Hippocampal formation (tissue), 2 donors: ENCODE measurements around the gene CREB5.
A peak's percentile ranks its signal among the peaks of the same experiment; 100 is the strongest.
"Not testable (repeated sequence)": the region's sequence is repeated elsewhere in the genome, so short reads cannot be mapped to it uniquely, and the experiment has no call there.

ENCODE experiments used
- DNase-seq, 2 donors: peaks; one replicate each; lab custom pipeline; 2025; lab: John Stamatoyannopoulos, UW

The CREB5 gene

DNA sequence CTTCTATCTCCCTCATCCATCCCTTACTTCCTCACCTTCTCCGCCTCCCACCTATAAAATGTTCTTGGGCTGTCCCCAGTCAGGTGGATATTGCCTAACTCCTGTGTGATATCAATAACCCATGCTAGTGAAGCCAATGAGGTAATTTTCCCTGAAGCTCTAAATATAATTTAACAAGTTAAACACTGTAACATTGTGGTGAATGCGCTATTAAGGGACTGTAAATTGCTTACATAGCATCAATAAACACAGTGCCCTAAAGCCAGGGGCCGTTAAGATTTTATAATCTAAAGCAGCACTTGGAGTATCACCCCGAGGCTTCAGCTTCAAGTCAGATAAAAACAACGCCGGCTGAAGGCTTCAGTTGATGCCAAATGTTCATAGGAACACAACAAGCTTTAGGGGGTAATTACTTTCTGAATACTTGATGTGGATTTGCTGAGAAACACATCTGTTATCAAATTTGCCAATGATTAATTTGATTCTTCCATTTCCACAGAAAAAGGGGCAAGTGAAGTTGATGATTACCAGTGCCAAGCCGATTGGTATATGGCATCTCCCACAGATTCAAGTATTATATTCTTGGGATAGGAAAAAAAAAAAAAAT lies 138.4 kb downstream of the CREB5 start:
- DNase-seq, result no peak

DNA sequence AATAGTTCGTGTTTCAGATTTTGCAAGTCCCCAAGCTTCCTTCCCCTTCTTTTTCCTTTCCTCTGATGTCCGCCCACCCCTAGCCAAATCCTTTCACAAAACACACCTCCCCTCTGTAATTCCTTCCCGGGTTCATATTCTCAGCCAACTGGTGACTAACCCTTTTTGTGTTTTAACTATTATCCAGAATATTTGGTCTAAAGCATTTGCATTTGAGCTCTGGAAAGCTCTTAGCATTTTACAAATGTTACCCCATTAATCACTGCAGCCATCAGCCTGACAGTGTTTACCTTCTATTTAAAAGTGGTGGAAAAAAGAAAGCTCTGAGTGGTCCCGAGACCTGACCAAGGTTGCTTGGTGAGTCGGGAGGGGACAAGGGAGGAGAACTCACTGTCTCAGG lies 139.0 kb downstream of the CREB5 start:
- DNase-seq, result no peak

DNA sequence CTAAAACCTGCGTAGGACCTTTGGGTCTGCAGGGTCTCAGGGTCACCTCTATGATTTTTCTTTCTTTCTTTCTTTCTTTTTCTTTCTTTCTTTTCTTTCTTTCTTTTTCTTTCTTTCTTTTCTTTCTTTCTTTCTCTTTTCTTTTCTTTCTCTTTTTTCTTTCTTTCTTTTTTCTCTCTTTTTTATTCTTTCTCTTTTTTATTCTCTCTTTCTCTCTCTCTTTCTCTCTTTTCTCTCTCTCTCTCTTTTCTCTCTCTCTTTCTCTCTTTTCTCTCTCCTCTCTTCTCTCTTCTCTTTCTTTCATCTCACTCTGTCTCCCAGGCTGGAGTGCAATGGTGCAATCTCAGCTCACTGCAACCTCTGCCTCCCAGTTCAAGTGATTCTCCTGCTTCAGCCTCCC lies 139.4 kb downstream of the CREB5 start:
- DNase-seq, result not testable (repeated sequence)

DNA sequence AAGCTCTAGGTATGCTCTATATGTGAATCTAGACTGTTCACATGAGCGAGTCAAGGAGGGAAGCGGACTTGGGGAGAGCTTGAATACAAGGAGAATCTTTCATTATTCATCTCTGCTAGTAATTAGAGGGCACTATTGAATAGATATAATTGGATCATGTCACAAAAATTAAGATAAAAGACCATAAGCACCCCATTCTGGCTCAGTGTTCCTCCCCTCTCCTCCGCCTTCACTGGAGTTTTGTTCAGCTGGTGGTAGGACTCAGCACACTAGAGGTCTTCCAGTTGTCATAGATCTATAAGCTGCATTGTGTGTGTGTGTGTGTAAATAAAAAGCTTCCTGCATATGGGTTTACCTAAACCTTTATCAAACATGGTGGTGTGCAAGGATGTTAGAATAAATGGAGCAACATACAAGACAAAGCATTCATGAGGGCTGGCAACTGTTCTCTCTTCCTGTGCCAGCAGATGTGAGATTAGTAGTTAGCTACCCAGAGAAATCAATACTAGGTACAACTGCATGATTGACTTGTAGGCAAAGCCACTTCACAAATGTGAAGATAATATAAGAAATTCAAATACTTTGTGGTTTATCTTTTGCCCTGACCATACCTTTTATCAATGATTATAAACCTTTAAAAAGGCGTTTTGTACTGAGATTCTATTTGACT lies 142.6 kb downstream of the CREB5 start:
- no peak for DNase-seq

DNA sequence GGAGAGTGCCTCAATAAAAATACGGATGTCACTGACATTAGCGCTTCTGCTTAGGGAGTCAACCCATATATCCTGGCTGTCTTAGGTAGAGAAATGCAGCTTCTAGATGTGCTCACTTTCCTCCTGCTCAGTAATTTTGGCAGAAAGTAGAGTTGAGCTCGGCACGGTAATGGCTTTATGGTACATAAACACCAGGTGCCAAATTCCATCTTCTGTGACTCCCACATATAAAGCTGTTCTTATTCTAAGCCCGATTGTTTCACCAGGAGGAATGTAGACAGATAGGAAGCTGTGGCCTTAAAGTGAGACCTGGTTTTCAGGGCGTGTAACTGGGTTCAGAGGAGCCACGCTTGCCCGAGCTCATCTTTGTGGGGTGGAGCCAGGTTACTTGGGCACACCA lies 143.7 kb downstream of the CREB5 start:
- DNase-seq, result peak in 1 of 2 donors; percentile 15

DNA sequence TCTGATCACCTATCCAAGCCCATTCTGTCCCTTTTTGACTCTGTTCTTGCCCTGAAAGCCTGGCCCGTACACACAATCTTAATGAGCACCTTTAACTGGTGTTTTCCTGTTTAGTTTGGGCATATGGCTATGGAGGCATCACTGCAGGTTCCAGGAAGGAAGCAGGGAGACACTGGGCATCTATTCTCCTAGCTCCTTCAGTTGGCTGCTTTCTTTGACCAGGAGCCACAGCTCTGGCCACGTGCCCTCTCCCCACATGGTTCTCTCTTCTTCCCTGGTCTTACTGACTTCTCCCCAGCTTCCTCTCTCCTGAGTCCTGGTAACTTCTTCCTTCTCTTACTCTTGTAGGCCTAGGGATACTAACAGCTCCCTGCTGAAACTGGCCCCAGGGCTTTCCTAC lies 144.4 kb downstream of the CREB5 start:
- no peak for DNase-seq

DNA sequence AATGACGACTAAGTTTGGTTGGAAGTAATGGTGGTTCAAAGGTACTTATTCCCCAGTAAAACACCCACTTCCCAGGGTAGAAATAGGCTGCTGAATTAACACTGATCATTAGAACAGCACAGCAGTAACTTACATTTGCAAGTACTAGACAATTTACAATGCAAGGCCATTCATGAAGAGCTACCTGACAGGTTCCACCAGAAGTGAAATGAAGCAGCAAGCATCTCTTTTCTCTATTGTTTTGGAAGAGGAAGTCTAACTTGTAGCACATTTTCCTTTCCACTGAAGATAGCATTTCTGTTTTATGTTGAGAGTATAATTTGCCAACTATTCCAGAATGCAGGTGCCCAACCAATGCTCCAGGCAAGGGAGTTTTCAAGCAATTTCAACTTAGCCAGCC lies 145.9 kb downstream of the CREB5 start:
- no peak for DNase-seq

DNA sequence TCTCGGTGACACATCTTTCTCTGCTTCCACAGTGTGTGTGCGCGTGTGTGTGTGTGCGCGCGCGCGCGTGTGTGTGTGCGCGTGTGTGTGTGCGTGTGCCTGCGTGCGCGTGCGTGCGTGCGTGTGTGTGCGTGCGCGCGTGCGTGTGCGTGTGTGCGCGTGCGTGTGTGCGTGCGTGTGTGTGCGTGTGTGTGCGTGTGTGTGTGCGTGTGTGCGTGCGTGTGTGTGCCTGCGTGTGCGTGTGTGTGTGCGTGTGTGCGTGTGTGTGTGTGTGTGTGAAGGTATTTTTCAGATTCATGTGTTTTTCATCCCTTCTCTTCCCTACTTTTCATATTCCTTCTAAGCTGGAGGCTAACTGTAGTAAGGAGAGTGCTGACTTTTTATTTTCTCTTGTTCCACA lies 148.4 kb downstream of the CREB5 start:
- no peak for DNase-seq

DNA sequence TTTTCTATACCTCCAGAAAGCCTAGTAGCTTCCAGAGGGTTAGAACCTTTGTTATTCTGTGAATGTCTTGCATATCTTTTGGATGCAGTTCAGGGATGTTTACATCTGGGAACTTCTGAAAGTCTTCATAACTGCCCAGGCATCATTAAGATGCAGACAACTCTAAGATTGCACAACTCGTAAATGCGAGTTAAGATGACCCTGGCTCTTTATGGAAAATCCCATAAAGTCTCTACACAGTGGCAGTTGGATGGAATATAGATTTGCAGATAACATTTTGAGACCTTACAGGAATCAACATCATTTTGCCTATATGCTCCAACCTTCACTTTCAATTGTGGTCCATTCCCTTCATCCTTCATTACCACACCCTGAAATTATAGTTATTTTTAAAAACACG lies 151.7 kb downstream of the CREB5 start:
- DNase-seq, result no peak

DNA sequence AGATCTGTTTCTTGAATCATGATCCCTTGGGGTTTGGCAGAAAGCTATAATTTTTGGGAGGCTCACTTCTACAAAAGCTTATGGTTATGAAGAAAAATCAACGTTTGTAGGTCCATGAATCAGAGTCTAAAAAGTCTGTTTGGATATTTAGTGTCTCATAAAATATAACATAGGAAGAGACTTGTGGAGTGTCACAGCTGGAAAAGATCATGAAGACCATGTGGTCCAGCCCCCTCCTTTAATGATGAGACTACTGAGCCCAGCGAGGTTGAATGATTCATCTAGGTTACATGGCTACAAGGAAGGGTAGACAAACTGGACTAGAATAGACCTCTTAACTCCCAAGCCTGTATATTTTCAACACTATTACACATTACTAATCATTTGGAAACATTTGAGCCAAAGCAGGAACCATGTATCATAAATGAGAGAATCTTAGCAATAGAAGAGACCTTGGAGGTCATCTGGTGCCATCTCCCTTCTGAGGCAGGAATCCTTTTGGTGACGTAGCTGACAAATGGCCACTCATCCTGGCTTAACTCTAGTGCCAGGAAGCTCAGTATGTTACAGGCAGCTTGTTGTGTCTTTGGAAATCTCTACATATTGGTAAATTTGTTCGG lies 152.5 kb downstream of the CREB5 start:
- no peak for DNase-seq

DNA sequence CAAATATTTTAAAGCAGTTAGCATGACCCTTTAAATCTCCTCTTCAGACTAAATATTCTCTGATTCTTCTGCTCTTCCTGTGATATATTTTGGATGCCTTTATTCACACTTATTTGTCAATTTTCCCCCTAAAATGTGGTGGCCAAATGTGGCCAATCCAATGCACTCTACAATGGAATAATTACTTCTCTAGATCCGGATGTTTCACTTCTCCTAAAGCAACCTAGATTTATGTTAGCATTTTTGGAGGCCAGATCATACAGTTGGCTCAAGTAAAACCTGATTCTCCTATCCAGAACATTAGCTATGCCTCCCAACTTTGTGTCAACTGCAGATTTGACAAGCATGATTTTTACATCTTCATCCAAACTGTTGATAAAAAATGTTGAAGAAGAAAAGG lies 153.7 kb downstream of the CREB5 start:
- DNase-seq, result no peak

DNA sequence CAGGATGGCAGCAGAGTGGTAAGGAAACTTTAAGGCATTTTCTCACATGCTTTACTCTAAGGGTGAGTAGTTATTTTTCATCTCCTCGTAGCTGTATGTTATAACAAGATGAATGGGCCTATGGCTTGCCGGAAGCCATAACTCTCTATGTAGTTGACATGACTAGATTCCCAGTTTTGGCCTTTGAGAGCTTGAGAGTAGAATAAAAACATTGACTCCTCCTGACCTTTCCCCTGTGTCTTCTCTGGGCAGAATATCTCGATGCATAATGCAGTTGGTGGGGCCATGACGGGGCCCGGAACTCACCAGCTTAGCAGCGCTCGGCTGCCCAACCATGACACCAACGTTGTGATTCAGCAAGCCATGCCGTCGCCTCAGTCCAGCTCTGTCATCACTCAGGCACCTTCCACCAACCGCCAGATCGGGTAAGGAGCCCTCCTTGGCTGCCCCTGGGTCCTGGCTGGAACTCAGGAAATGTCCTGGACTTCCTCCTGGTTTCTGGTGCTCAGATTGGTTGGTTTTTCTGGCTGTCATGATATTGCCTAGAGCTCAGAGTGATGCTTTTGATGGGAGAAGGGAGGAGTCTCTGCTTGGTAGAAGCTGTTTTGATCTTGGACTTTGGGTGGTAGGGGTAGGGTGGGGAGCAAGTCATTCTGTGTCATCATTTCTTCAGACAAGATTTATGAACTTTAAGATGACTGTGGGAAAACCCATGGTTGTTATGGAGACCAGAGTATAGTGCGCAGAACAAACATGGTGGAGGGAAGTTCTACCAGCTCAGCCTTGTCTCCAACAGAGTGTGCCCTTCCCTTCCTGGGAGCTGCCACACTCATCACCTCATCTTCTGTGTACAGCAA lies 158.0 kb downstream of the CREB5 start:
- DNase-seq, result no peak

DNA sequence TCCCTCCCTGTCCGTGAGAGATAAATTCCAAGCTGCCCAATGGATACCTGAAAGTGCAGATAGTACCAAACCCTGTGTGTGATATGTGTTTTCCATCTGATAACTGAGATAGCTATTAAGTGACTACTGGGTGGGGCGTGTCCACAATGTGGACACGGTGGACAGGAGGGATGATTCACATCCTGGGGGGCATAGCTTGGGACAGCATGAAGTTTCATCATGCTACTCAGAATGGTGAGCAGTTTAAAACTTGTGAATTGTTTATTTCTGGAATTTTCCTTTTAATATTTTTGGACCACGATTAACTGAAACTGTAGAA lies 158.6 kb downstream of the CREB5 start:
- DNase-seq, result no peak

DNA sequence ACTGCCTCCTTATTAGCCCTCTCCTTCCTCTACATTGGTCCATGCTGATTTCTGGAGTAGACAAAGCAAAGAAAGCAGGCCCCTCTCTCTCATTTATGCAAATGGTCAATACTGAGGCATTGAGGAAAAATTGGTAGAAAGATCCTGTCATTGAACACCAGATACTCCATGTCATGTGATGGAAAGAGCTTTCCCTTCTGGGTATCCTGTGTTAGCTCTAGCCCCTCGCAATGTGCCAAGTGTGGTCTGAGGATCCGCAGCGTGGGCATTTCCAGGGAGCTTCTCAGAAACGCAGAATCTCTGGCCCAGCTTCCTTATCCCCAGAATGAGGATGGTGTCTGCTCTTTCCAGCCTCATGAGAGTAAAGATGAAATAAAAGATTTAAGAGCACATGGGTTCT lies 159.1 kb downstream of the CREB5 start:
- DNase-seq, result no peak

DNA sequence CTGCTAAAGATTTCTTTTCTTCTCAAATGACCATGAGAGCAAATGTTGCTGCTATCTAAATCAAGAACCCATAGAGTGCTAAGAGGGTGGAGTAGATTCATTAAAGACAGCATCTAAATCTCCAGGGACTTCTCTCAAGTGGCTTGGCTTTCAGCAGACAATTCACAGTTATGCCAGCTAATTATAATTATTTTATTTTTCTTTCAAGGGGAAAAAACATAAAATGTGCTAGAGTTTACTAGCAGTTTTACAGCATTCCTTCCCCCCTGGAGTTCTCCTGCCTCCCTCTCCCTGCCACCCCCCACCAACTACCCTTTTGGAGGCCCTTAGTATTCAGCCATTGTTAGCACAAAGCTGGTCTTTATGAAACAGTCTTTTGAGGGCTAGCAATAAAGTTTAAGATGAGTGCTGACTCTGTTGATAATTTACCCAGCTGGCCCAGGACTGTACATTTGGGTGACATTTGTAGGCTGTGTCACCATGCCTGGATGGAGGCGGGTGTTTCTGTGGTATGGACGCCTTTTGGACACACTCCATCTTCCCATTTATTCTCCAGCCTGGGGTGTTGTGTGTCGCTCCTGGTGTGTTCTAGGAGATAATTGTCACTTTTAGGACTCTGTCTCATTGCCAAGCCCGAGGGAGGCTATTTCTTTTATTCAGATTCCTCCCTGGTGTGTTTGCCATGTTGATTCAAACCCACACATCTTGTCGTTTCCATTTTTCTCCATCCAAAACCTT lies 160.2 kb downstream of the CREB5 start:
- DNase-seq, result no peak

DNA sequence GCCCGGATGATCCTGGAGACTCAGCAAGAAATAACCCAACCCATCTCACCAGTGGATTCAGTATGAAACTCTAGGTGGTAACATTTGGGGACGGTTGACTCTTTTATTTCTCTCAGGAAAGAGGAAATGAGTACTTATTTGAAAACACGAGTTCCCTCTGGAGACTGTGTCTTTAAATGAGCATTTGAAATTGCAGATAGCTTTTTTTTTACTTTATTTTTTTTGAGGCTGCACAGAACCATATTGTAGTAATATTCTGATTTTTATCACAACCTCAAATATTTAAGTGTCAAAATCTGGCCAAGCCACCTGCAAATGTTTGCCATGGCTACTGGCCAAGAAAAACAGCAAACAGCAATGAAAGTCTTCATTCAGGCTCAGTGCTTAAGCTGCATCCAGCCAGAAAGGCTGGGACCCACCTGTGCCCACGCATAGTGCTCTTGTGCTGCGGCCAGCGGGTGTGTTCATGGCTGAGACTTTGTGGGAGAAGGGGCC lies 160.8 kb downstream of the CREB5 start:
- no peak for DNase-seq

DNA sequence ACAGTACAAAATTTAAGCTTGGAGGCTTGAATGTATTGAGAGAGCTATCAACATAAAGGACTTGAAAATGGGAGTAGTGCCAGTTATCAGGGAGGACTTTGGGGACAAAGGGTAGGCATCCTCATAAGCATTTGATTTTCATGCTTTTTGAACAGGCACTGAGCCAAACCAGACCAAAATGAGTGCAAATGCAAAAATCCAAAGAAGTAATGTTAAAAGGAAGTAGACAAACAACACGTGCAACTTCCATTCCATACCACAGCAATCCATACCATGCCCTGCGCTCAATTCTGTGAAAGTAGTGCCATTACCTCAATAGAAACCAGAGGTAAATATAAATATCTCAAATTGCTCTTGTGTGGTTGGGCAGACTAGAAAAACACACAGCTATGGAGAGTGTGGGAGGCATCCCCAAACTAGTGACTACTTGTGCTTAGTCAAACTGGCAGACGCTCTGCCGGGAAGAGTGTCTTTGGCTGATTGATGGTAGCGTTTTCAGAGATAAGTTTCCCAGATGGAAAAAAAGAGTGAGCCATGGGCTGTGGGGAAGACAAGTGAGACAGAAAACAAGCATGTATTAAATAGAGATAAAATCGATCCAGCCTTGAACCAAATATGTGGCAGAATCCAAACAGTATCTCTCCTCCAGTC lies 161.5 kb downstream of the CREB5 start:
- DNase-seq, result no peak

DNA sequence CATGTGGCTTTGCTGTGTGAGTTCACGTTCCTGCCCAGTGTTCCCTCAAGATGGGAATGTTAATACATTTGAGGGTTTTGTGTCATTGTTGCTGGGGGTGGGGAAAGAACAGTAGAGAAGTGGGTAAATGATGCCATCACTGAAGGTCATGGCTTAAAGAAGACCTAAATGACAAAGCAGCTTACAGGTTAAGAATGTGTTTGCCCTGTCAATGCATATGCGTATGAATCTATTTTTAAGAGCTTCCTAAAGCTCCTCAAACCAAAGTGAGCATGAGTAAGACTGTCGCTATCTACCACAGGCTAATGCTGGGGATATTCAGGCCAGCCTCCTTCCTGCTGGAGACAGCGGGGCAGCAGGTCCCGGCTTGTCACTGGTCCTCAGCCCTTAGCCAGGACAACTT lies 162.9 kb downstream of the CREB5 start:
- DNase-seq, result no peak

DNA sequence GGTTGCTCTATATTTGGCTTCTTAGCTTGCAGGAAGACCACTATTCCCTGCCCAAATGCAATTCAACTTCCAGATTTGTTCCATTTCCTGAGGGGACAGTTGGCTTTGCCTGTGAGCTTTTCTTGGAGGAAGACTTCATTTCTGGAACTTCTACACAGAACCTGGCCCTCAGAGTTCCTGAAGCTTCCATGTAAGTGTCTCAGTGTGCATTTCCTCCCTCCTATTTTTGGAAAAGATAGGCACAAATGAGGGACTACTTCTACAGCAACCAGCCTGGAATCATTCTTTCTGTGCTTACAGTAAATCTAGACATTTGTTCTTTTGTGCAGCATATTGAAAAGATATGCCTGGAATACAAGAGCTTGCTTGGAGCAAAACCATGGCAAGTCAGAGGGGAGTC lies 164.3 kb downstream of the CREB5 start:
- DNase-seq, result no peak

DNA sequence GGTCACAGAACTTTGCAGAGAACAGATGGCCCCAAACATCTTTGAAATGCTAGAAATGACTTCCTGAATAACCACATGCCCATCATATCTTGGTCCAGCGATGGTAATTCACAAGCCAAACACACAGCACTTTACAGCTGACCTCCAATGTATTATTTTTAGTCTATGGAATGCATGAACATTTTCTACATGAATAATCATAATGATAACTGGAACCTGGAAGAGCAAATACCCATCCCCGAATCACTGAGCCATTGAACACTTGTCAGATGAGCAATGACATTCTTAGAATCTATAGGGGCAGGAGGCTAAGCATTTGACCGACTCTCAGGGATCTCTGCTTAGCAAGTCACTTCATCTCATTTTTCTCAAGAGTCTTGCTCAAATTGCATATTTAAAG lies 167.3 kb downstream of the CREB5 start:
- no peak for DNase-seq

DNA sequence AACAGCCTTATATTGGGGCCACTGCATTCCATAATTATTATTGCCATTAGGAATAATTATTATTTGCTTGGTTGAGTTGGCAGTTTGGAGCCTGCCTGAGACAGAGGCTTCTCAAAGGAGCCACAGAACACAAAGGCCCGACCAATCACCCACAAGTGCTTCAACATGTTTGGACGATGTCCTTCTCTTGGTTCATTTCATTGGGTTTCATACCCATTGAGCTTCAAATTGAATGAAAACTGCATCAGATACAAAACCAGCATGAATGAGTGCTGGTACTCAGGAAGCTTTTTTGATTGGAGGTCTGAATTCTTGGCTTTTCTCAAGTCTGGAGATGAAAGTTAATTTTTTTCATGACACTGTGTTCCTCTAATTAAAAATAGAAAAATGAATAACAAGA lies 168.3 kb downstream of the CREB5 start:
- DNase-seq, result no peak

DNA sequence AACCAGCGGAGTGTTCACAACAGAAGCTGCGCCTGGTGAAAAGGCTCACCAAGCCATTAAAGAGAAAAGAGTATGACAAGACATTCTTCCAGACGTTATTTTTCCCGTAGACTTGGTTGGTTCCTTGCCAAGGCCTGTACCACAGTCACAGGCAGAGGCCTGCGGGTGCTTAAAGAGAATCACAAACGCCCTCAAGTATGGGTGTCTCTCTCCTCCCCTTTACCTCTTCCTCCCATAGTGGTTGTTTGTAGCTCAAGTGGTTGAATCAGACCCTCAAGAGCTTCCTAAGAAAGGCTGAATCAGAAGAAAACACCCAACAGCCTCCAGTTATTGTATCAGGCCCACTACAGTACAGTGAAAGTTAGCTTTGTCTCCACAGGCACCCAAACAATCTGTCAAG lies 169.0 kb downstream of the CREB5 start:
- no peak for DNase-seq
